Spleen (tissue), 7 donors: Measurements from ENCODE around the gene PNLIPRP2.

Experiments
- POLR2A ChIP-seq, 3 donors: fragments of 450-650 bp; IDR thresholded peaks; one replicate each; pipeline ENCODE4 v1.5.1; 2017; ENCODE audit warnings: antibody characterized with exemption in 3 of 3, mild to moderate bottlenecking in 1 of 3
- POLR2AphosphoS5 ChIP-seq, 3 donors: sonication (generic); formaldehyde crosslinking; IDR thresholded peaks; one replicate each; pipeline ENCODE4 v1.5.1; 2017; ENCODE audit warnings: antibody characterized with exemption in 3 of 3
- TF ChIP-seq, protein P1 (sequence below), 11 experiments: fragments of 200-600 bp in 7 of 11; fragments of 450-650 bp in 4 of 11; sonication (generic) in 4 of 11; IDR thresholded peaks in 8 of 11; conservative IDR thresholded peaks in 3 of 11; 1 replicate in 7 of 11; 2 replicates in 4 of 11; pipeline versions ENCODE4 v1.4.0 to v1.8.0; 2016 to 2021; ENCODE audit warnings: antibody characterized with exemption in 11 of 11, inconsistent platforms in 4 of 11, mild to moderate bottlenecking in 1 of 11
- donor health status: DM: no; HTN: no; CAD: no; lungs with moderate emphysema.
- donor health status: DM: no; HTN: no; CAD: no.
- donor health status: DM: no; HTN: no; CAD: no.

DNA sequence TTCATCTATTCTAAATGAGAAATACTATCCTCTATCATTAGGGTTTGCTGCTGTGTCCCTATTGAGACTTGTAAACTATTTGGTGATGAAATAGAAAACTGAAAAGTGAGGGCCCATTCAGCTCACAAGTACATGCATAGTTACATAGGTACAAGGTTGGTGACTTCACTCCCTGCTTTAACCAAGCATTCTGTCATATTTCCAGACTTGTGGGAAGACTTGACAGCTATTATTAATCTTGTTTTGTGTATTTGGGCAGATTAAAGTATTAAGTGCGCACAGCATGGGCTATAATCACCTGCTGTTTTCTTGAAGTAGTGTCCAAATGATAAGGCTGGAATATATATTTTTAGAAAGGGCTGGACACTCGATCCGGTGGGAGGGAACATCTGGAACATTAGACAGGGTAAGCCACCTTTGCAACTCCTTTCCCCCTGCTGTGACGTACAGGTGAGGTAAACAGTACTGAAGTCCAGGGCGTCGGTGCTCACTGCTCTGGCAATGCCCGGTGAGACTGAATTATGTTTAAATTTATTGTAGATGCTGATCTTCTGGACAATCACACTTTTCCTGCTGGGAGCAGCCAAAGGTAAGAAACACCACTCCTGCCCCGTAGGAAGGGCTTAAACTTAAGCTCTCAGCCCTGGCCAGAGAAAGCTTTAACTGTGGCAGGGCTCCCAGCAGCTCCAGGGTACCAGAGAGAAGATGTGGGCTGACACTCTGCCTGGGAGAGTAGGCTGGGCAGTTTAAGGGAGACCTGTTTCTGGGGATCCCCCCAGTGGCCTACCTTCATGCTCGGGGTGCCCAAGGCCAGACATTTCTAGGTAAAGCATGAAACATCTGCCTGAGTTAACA is 29.9 kb upstream of the PNLIPRP2 start, which contains the start of gene PNLIPRP1:
- TF ChIP-seq POLR2AphosphoS5 (IDR thresholded peaks at IDR 0.05) = no peak
- TF ChIP-seq, protein P1, sequence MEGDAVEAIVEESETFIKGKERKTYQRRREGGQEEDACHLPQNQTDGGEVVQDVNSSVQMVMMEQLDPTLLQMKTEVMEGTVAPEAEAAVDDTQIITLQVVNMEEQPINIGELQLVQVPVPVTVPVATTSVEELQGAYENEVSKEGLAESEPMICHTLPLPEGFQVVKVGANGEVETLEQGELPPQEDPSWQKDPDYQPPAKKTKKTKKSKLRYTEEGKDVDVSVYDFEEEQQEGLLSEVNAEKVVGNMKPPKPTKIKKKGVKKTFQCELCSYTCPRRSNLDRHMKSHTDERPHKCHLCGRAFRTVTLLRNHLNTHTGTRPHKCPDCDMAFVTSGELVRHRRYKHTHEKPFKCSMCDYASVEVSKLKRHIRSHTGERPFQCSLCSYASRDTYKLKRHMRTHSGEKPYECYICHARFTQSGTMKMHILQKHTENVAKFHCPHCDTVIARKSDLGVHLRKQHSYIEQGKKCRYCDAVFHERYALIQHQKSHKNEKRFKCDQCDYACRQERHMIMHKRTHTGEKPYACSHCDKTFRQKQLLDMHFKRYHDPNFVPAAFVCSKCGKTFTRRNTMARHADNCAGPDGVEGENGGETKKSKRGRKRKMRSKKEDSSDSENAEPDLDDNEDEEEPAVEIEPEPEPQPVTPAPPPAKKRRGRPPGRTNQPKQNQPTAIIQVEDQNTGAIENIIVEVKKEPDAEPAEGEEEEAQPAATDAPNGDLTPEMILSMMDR (IDR thresholded peaks at IDR 0.05 in 8 of 11, conservative IDR thresholded peaks at IDR 0.05 in 3 of 11) = no peak
- TF ChIP-seq POLR2A (IDR thresholded peaks at IDR 0.05) = no peak
